ENCODE data around the gene FAHD1. TPM values are rescaled to one million over a fixed set of nuclear protein-coding genes. Genes with fewer than 3 reads are reported as not detected.

Gene FAHD1
- total RNA-seq, 2 experiments from 2014 or later = 15.1 to 32.4 TPM

- no peak for DNase-seq (ENCODE audit: low spot score)
- H3K79me2 ChIP-seq (ENCODE audit: insufficient read depth, low read depth, low read length) = peaks cover 17% of the 10 kb centered on the region
- CTCF ChIA-PET (ENCODE audit: unreplicated experiment) = no interaction called here
- no peaks in the 10 kb centered on the region; the same call in 1 of the 2 replicates for H4K20me1 ChIP-seq (ENCODE audit: insufficient read depth, low read length)
- BruUV-seq (replicated peaks) = TSS peak; percentile 71
- H3K9me2 ChIP-seq (ENCODE audit: insufficient read depth, low read length) = no peaks in the 10 kb centered on the region
- H2AFZ ChIP-seq (ENCODE audit: low read length) = no peak overlapping the region
- intact Hi-C loops (cut with micrococcal nuclease; ENCODE audit: unreplicated experiment) = loop anchor here (5.0 kb wide), 2 partner anchors 47 to 162 kb away; partner anchors contain the start of genes FAHD1, HAGH and MSRB1
- H3K4me1 ChIP-seq (ENCODE audit: insufficient read depth, low read length, poor library complexity, severe bottlenecking) = peaks cover 15% of the 10 kb centered on the region
- H3K27ac ChIP-seq (ENCODE audit: low read depth, low read length, poor library complexity, severe bottlenecking) = no peak overlapping the region
- no peak overlapping the region for H3K4me3 ChIP-seq (ENCODE audit: low read depth, low read length, poor library complexity, severe bottlenecking)
- POLR2A ChIA-PET = no interaction called here
- no peaks in the 10 kb centered on the region for H3K9me3 ChIP-seq (ENCODE audit: low read length)
- TF ChIP-seq, protein P1, sequence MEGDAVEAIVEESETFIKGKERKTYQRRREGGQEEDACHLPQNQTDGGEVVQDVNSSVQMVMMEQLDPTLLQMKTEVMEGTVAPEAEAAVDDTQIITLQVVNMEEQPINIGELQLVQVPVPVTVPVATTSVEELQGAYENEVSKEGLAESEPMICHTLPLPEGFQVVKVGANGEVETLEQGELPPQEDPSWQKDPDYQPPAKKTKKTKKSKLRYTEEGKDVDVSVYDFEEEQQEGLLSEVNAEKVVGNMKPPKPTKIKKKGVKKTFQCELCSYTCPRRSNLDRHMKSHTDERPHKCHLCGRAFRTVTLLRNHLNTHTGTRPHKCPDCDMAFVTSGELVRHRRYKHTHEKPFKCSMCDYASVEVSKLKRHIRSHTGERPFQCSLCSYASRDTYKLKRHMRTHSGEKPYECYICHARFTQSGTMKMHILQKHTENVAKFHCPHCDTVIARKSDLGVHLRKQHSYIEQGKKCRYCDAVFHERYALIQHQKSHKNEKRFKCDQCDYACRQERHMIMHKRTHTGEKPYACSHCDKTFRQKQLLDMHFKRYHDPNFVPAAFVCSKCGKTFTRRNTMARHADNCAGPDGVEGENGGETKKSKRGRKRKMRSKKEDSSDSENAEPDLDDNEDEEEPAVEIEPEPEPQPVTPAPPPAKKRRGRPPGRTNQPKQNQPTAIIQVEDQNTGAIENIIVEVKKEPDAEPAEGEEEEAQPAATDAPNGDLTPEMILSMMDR (conservative IDR thresholded peaks at IDR 0.05; ENCODE audit: low read length) = no peak
- TF ChIP-seq EZH2phosphoT487 (IDR thresholded peaks at IDR 0.05; ENCODE audit: borderline replicate concordance, low read depth, low read length) = no peak
- peaks cover 53% of the 10 kb centered on the region for H3K36me3 ChIP-seq (ENCODE audit: insufficient read depth, low read length)
- H3K4me2 ChIP-seq (ENCODE audit: low read length) = no peak overlapping the region
These were observed 47.0 kb upstream of the FAHD1 start for GRCh38 chr16:1779741-1780676.

GRCh38 chr16:1780677-1781072 lies 46.3 kb upstream of the FAHD1 start:
- POLR2A ChIA-PET = no interaction called here
- peak overlapping the region; percentile 82; the same call in 1 of the 2 replicates for H3K4me2 ChIP-seq (ENCODE audit: low read length)
- H3K27ac ChIP-seq (ENCODE audit: low read depth, low read length, poor library complexity, severe bottlenecking) = no peak overlapping the region
- H3K9me2 ChIP-seq (ENCODE audit: insufficient read depth, low read length) = no peaks in the 10 kb centered on the region
- TF ChIP-seq EZH2phosphoT487 (IDR thresholded peaks at IDR 0.05; ENCODE audit: borderline replicate concordance, low read depth, low read length) = no peak
- TF ChIP-seq, protein P1 (conservative IDR thresholded peaks at IDR 0.05; ENCODE audit: low read length) = no peak
- no peak overlapping the region for H3K4me3 ChIP-seq (ENCODE audit: low read depth, low read length, poor library complexity, severe bottlenecking)
- no peak overlapping the region for H2AFZ ChIP-seq (ENCODE audit: low read length)
- intact Hi-C loops (cut with micrococcal nuclease; ENCODE audit: unreplicated experiment) = loop anchor here (5.0 kb wide), 2 partner anchors 47 to 162 kb away; partner anchors contain the start of genes FAHD1, HAGH and MSRB1
- no TSS peak for BruUV-seq (replicated peaks)
- no peaks in the 10 kb centered on the region for H3K9me3 ChIP-seq (ENCODE audit: low read length)
- H4K20me1 ChIP-seq (ENCODE audit: insufficient read depth, low read length) = no peaks in the 10 kb centered on the region; the same call in 1 of the 2 replicates
- DNase-seq (ENCODE audit: low spot score) = no peak
- H3K4me1 ChIP-seq (ENCODE audit: insufficient read depth, low read length, poor library complexity, severe bottlenecking) = peaks cover 13% of the 10 kb centered on the region
- peaks cover 22% of the 10 kb centered on the region for H3K79me2 ChIP-seq (ENCODE audit: insufficient read depth, low read depth, low read length)
- CTCF ChIA-PET (ENCODE audit: unreplicated experiment) = no interaction called here
- peaks cover 49% of the 10 kb centered on the region for H3K36me3 ChIP-seq (ENCODE audit: insufficient read depth, low read length)
